ENCODE measurements around the gene PATL2. TPM values are rescaled to one million over a fixed set of nuclear protein-coding genes. Genes with fewer than 3 reads are reported as not detected.

The PATL2 gene
- total RNA-seq, result not detected

GRCh38 chr15:44711096-44711742 lies at the start of gene PATL2, which contains the start of gene B2M:
Gene PATL2, minus strand, starts transcription at chr15:44711323. Its CDS starts 34,833 bp downstream, at chr15:44676490.
Gene B2M, plus strand, starts transcription at chr15:44711517. Its CDS starts 30 bp downstream, at chr15:44711547.

DNA sequence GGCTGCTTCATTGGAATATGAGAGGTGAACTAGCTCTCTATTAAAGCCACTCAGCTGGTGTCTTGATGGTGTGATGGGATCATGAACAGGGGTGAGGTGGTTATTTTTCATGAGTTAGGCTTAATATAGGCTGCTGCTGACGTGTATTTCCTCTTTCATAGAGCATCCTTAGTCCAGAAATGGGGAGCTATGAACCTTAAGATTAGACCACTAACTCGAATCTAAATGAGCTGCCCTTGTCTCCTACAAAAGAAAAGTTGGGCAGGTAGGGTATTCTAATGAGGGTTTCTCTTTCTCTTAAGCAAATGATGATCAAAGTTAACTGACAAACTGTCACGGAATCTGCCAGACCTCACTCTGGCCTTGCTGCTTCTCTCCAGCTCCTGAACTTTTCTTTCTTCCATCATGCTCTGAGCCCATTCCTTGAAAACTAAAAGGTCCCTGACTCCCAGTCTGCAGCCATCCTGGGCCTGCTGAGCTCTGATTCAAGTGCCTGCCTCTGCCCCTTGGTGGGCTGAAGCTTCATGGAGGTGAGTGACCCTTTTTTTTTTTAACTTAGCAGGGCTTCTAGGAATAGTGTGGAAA lies 25.1 kb upstream of the PATL2 start, which contains the start of gene TRIM69:
Gene TRIM69 (plus strand): TSS at position 348 of the 585 bp plus-strand sequence. CDS start 177 bp downstream, at position 525.

GRCh38 chr15:44663410-44664308 lies 47.5 kb downstream of the PATL2 start, which contains the start of gene SPG11:
Gene SPG11, minus strand, starts transcription at chr15:44663662. Its CDS starts 15 bp downstream, at chr15:44663647.

Small RNA genes lying within 50 kb of the gene (small RNA-seq; reads per million reads assigned to genes)
- not detected for gene RF00019

Other genes with a start within 250 kb of the PATL2 start
- 67.1 TPM for gene EIF3J, start 174.2 kb downstream of the PATL2 start, total RNA-seq
- 82.8 TPM for gene SPG11, start 47.7 kb downstream of the PATL2 start, total RNA-seq
- 402 TPM for gene B2M, start 194 bp upstream of the PATL2 start, total RNA-seq
- 51.9 TPM for gene TRIM69, start 25.2 kb upstream of the PATL2 start, total RNA-seq
- gene TERB2, start 245.4 kb upstream of the PATL2 start, total RNA-seq, result not detected